Kidney (tissue), 14 donors: ENCODE results near the gene USP19. TPM values are rescaled to one million over a fixed set of nuclear protein-coding genes. Genes with fewer than 3 reads are reported as not detected.

ENCODE experiments used
- DNase-seq, 5 donors: peaks; one replicate each; pipeline ENCODE4 v3.0.0-alpha.2; 2013 to 2020
- FAIRE-seq: peaks from 2 replicates; lab custom pipeline; 2012; peaks lifted over from hg19 to GRCh38; lab: Jason Lieb, UNC
- H3K27ac ChIP-seq, 2 donors: one replicate each; pipeline ENCODE4 v1.7.0; 2013; ENCODE audit warnings: low read depth in 2 of 2, low read length in 2 of 2, inconsistent platforms in 1 of 2
- H3K27me3 ChIP-seq: one replicate; pipeline ENCODE4 v1.7.1; 2013; ENCODE audit warnings: low read length, inconsistent platforms; ENCODE audit not compliant: control insufficient read depth, insufficient read depth
- H3K36me3 ChIP-seq, 3 donors: one replicate each; pipeline versions ENCODE4 v1.7.0 to v1.7.1; 2013; ENCODE audit warnings: low read length in 3 of 3, control low read depth in 1 of 3, inconsistent platforms in 1 of 3; ENCODE audit not compliant: insufficient read depth in 3 of 3, control insufficient read depth in 2 of 3
- H3K4me1 ChIP-seq, 3 donors: one replicate each; pipeline versions ENCODE4 v1.7.0 to v1.7.1; 2013; ENCODE audit warnings: low read length in 3 of 3, inconsistent platforms in 1 of 3, low read depth in 1 of 3; ENCODE audit not compliant: control insufficient read depth in 2 of 3, insufficient read depth in 2 of 3
- H3K4me3 ChIP-seq, 3 donors: one replicate each; pipeline versions ENCODE4 v1.7.0 to v1.8.1; 2013; ENCODE audit warnings: low read length in 3 of 3, control low read depth in 1 of 3, inconsistent platforms in 1 of 3
- H3K9ac ChIP-seq, 3 donors: one replicate each; pipeline versions ENCODE4 v1.7.0 to v1.7.1; 2013; ENCODE audit warnings: low read length in 3 of 3, control low read depth in 1 of 3, inconsistent platforms in 1 of 3
- H3K9me3 ChIP-seq, 3 donors: one replicate each; pipeline versions ENCODE4 v1.7.0 to v1.7.1; 2013; ENCODE audit warnings: low read length in 3 of 3, control low read depth in 1 of 3, inconsistent platforms in 1 of 3; ENCODE audit not compliant: control insufficient read depth in 2 of 3, insufficient read depth in 1 of 3
- CTCF ChIP-seq: IDR thresholded peaks from 3 replicates; pipeline ENCODE4 v1.5.1; 2012; ENCODE audit warnings: mild to moderate bottlenecking, moderate library complexity, borderline replicate concordance; ENCODE audit not compliant: insufficient read depth; ENCODE audit errors: extremely low read depth
- intact Hi-C: fragments of 100-400 bp; cut with DNase I; formaldehyde crosslinking; loops from one replicate; pipeline ENCODE4 v1.11.1; 2022
- polyA plus RNA-seq: library from polyadenylated mRNA; stranded (reverse); fragments of 350-450 nt; fragmentation: Illumina TruSeq; extraction: RNeasy Lipid Tissue Mini Kit (QIAGEN cat#74804); gene quantifications from one replicate; pipeline ENCODE4 v1.2.3, GENCODE V29; 2014; ENCODE audit warnings: low read depth, low replicate concordance; ENCODE audit not compliant: insufficient read depth
- total RNA-seq: library from RNA; stranded (reverse); fragmentation: NEBNext Ultra II Directional; extraction: Animal tissue kit (Norgen Biotek cat#: 25700); gene quantifications from one replicate; pipeline ENCODE4 v1.2.1, GENCODE V29; 2021
- donor health status: control.
- donor health status: control.
- donor health status: control.
- donor health status: control.
- donor health status: control.
- donor health status: DM: yes; HTN: yes; CAD: no.
- donor health status: Normal renal cell carcinoma (clear cell type).

USP19 gene
- total and polyA plus RNA-seq, 2 donors from 2014 or later = 29.3 to 67.2 TPM

GRCh38 chr3:49122451-49122850 lies 1.8 kb upstream of the USP19 start:
- no peak for TF ChIP-seq CTCF
- H3K9ac ChIP-seq = no peak overlapping the region
- no peaks in the 10 kb centered on the region for H3K27me3 ChIP-seq
- DNase-seq (no peak), FAIRE-seq (no peak)
- no peaks in the 10 kb centered on the region for H3K9me3 ChIP-seq
- H3K36me3 ChIP-seq = peaks cover 8 to 65% (median 41%) of the 10 kb centered on the region in 3 donors
- H3K27ac ChIP-seq = no peak overlapping the region
- peaks cover 3 to 15% (median 10%) of the 10 kb centered on the region in 3 donors for H3K4me1 ChIP-seq
- H3K4me3 ChIP-seq = no peak overlapping the region
- intact Hi-C loops = no loop called here

- Histone ChIP-seq H3K27ac (no peak overlapping the region), H3K9ac (no peak overlapping the region), H3K9me3 (no peaks in the 10 kb centered on the region), H3K4me1 (peaks cover 3 to 15% (median 10%) of the 10 kb centered on the region in 3 donors), H3K36me3 (peaks cover 11 to 69% (median 45%) of the 10 kb centered on the region in 3 donors), H3K27me3 (no peaks in the 10 kb centered on the region), H3K4me3 (no peak overlapping the region)
- intact Hi-C loops = no loop called here
- no peak for TF ChIP-seq CTCF
- no peak for FAIRE-seq
- no peak for DNase-seq
Measured at GRCh38 chr3:49122022-49122421, 1.4 kb upstream of the USP19 start.

GRCh38 chr3:49121132-49121736 lies 611 bp upstream of the USP19 start:
- Histone ChIP-seq H3K9ac (peak overlapping the region in 1 of 3 donors; percentile 46), H3K27me3 (no peaks in the 10 kb centered on the region), H3K36me3 (peaks cover 12 to 76% (median 50%) of the 10 kb centered on the region in 3 donors), H3K4me3 (peak overlapping the region in 1 of 3 donors; percentile 80), H3K4me1 (peaks cover 3 to 15% (median 10%) of the 10 kb centered on the region in 3 donors), H3K9me3 (no peaks in the 10 kb centered on the region), H3K27ac (peak overlapping the region; percentile 86 to 95)
- intact Hi-C loops = no loop called here
- TF ChIP-seq CTCF = no peak
- DNase-seq = no peak
- no peak for FAIRE-seq
